Parathyroid adenoma (tissue), 2 donors: ENCODE measurements around the gene SERTAD4.
A peak's percentile ranks its signal among the peaks of the same experiment; 100 is the strongest.
"Not testable (repeated sequence)": the region's sequence is repeated elsewhere in the genome, so short reads cannot be mapped to it uniquely, and the experiment has no call there.

Experiments used
- H2AFZ ChIP-seq: fragments of 300-600 bp; sonication (generic); one replicate; pipeline ENCODE4 v1.7.0; 2017; ENCODE audit warnings: antibody characterized with exemption, mild to moderate bottlenecking
- H3K27ac ChIP-seq: fragments of 300-600 bp; sonication (generic); one replicate; pipeline ENCODE4 v1.7.0; 2017
- H3K27me3 ChIP-seq: fragments of 300-600 bp; sonication (generic); one replicate; pipeline ENCODE4 v1.7.0; 2017; ENCODE audit warnings: low read length; ENCODE audit not compliant: control insufficient read depth, insufficient read depth
- H3K36me3 ChIP-seq: fragments of 300-600 bp; sonication (generic); one replicate; pipeline ENCODE4 v1.7.0; 2017; ENCODE audit warnings: low read length; ENCODE audit not compliant: control insufficient read depth, insufficient read depth
- H3K4me1 ChIP-seq: fragments of 300-600 bp; sonication (generic); one replicate; pipeline ENCODE4 v1.7.0; 2017; ENCODE audit warnings: control low read depth
- H3K4me2 ChIP-seq: fragments of 300-600 bp; sonication (generic); one replicate; pipeline ENCODE4 v1.7.0; 2017; ENCODE audit warnings: low read length
- H3K4me3 ChIP-seq: fragments of 300-600 bp; sonication (generic); one replicate; pipeline ENCODE4 v1.7.0; 2017; ENCODE audit warnings: low read depth, low read length
- H3K79me2 ChIP-seq: fragments of 300-600 bp; sonication (generic); one replicate; pipeline ENCODE4 v1.7.0; 2017; ENCODE audit warnings: control low read depth
- H3K9ac ChIP-seq: fragments of 300-600 bp; sonication (generic); one replicate; pipeline ENCODE4 v1.7.0; 2017; ENCODE audit warnings: mild to moderate bottlenecking
- H3K9me3 ChIP-seq: fragments of 300-600 bp; sonication (generic); one replicate; pipeline ENCODE4 v1.7.0; 2017; ENCODE audit warnings: low read length; ENCODE audit not compliant: control insufficient read depth
- TF ChIP-seq, protein P1 (sequence below): fragments of 300-600 bp; sonication (generic); IDR thresholded peaks from one replicate; pipeline ENCODE4 v1.7.0; 2017; ENCODE audit warnings: antibody characterized with exemption, mild to moderate bottlenecking
- donor health status: primary hyperparathyroidism.

The SERTAD4 gene

GRCh38 chr1:210262167-210262896 is 29.7 kb downstream of the SERTAD4 start:
- H3K27ac ChIP-seq = no peak overlapping the region
- H3K4me1 ChIP-seq = peaks cover 7% of the 10 kb centered on the region
- no peak overlapping the region for H3K9ac ChIP-seq
- H3K79me2 ChIP-seq = no peaks in the 10 kb centered on the region
- no peaks in the 10 kb centered on the region for H3K27me3 ChIP-seq
- no peak overlapping the region for H2AFZ ChIP-seq
- H3K4me3 ChIP-seq = no peak overlapping the region
- TF ChIP-seq, protein P1, sequence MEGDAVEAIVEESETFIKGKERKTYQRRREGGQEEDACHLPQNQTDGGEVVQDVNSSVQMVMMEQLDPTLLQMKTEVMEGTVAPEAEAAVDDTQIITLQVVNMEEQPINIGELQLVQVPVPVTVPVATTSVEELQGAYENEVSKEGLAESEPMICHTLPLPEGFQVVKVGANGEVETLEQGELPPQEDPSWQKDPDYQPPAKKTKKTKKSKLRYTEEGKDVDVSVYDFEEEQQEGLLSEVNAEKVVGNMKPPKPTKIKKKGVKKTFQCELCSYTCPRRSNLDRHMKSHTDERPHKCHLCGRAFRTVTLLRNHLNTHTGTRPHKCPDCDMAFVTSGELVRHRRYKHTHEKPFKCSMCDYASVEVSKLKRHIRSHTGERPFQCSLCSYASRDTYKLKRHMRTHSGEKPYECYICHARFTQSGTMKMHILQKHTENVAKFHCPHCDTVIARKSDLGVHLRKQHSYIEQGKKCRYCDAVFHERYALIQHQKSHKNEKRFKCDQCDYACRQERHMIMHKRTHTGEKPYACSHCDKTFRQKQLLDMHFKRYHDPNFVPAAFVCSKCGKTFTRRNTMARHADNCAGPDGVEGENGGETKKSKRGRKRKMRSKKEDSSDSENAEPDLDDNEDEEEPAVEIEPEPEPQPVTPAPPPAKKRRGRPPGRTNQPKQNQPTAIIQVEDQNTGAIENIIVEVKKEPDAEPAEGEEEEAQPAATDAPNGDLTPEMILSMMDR = no peak
- no peaks in the 10 kb centered on the region for H3K9me3 ChIP-seq
- no peaks in the 10 kb centered on the region for H3K36me3 ChIP-seq
- H3K4me2 ChIP-seq = no peak overlapping the region

- no peaks in the 10 kb centered on the region for H3K27me3 ChIP-seq
- H3K36me3 ChIP-seq = no peaks in the 10 kb centered on the region
- H3K9ac ChIP-seq = no peak overlapping the region
- no peaks in the 10 kb centered on the region for H3K9me3 ChIP-seq
- no peak overlapping the region for H3K4me3 ChIP-seq
- TF ChIP-seq, protein P1 = no peak
- no peak overlapping the region for H2AFZ ChIP-seq
- no peak overlapping the region for H3K4me2 ChIP-seq
- H3K79me2 ChIP-seq = no peaks in the 10 kb centered on the region
- no peak overlapping the region for H3K27ac ChIP-seq
- peaks cover 4% of the 10 kb centered on the region for H3K4me1 ChIP-seq
Measured at GRCh38 chr1:210262897-210263272, 30.3 kb downstream of the SERTAD4 start.

GRCh38 chr1:210263963-210264362 is 31.4 kb downstream of the SERTAD4 start:
- no peaks in the 10 kb centered on the region for H3K9me3 ChIP-seq
- H3K27me3 ChIP-seq = no peaks in the 10 kb centered on the region
- no peak overlapping the region for H3K27ac ChIP-seq
- H3K79me2 ChIP-seq = no peaks in the 10 kb centered on the region
- H2AFZ ChIP-seq = no peak overlapping the region
- H3K4me2 ChIP-seq = no peak overlapping the region
- H3K9ac ChIP-seq = no peak overlapping the region
- H3K36me3 ChIP-seq = no peaks in the 10 kb centered on the region
- TF ChIP-seq, protein P1 = no peak
- H3K4me1 ChIP-seq = peaks cover 4% of the 10 kb centered on the region
- no peak overlapping the region for H3K4me3 ChIP-seq

DNA sequence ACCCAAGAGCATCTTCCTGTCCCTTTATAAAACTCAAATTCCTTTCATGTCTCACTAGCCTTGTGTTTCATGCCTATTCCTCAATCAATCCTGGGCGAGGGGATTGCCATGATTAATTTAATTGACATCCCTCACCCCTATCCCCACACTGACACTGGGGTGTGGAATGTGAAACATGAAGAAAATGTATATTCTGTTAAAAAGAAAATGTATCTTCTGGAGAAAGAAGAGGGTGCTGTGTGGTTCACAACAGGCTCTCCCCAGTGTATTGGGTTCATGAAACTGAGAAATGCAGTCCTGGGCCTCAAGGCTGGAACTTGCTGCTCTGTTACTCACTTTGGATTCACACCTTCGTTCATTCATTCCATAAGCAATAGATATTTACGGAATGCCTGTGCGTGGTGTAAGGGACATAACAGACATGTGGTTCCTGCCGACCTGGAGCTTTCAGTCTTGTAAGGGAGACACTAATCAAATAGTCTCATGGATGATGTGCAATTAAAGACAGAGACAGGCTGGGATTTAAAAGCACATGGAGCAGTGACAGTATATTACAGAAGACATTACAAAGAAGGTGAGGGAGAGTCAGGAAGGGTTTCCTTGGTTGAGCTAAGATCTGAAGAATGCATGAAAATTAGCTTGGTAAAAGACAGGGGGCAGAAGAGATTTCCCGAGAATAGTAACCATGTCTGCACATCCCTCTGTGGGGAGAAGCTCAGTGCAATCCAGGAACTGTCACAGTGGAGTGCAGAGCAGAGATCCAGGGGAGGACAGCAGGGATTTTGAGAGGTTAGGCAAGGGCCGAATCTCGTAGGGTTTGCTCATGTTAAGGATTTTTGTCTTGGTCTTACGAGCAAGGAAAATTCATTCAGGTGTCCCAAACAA is 32.1 kb downstream of the SERTAD4 start:
- Histone ChIP-seq H3K4me1 (peaks cover 7% of the 10 kb centered on the region), H3K9me3 (no peaks in the 10 kb centered on the region)
- TF ChIP-seq, protein P1 = peak; percentile 28

GRCh38 chr1:210265392-210265955 is 32.9 kb downstream of the SERTAD4 start:
- not testable (repeated sequence) for H3K4me3 ChIP-seq, H3K4me1 ChIP-seq, H2AFZ ChIP-seq, H3K79me2 ChIP-seq, H3K9me3 ChIP-seq, H3K9ac ChIP-seq, H3K36me3 ChIP-seq, H3K27me3 ChIP-seq, H3K4me2 ChIP-seq
- peak overlapping the region; percentile 73 for H3K27ac ChIP-seq

More for the DNA sequence above, 32.1 kb downstream of the SERTAD4 start:
- Histone ChIP-seq H3K79me2 (no peaks in the 10 kb centered on the region), H3K4me3 (no peak overlapping the region), H3K27me3 (no peaks in the 10 kb centered on the region), H3K9ac (no peak overlapping the region), H2AFZ (no peak overlapping the region), H3K36me3 (no peaks in the 10 kb centered on the region), H3K27ac (peak overlapping the region; percentile 73), H3K4me2 (no peak overlapping the region)
